GM18873 (cell line): Measurements from ENCODE around the gene TMEM181.
"Not testable (repeated sequence)": the region's sequence is repeated elsewhere in the genome, so short reads cannot be mapped to it uniquely, and the experiment has no call there.

Experiments
- ATAC-seq: cut with Tn5 transposase; IDR thresholded peaks from one replicate; pipeline ENCODE4 v1.9.1; 2021; ENCODE audit warnings: mild to moderate bottlenecking, moderate library complexity, moderate number of reproducible peaks; ENCODE audit not compliant: unreplicated experiment, low FRiP score

Gene TMEM181

DNA sequence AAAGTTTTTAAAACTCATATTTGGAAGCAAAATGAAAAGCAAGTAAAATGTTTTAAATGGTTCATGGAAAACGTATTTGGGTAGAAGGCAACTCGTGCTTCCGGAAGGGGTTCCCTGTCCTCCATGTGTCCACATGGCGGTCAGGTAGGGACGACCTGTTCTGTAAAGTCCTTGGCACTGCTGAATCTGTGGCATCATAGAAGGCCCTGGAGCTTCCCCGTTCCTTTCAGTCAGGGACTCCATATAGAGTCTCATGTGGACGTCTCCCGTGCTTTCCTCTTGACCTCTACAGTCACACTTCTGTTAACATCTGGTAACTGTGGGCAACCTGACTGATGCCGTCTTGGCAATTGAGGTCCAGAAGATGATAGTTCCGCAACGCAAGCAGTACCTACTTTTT lies 73.2 kb downstream of the TMEM181 start:
- ATAC-seq, result no peak

DNA sequence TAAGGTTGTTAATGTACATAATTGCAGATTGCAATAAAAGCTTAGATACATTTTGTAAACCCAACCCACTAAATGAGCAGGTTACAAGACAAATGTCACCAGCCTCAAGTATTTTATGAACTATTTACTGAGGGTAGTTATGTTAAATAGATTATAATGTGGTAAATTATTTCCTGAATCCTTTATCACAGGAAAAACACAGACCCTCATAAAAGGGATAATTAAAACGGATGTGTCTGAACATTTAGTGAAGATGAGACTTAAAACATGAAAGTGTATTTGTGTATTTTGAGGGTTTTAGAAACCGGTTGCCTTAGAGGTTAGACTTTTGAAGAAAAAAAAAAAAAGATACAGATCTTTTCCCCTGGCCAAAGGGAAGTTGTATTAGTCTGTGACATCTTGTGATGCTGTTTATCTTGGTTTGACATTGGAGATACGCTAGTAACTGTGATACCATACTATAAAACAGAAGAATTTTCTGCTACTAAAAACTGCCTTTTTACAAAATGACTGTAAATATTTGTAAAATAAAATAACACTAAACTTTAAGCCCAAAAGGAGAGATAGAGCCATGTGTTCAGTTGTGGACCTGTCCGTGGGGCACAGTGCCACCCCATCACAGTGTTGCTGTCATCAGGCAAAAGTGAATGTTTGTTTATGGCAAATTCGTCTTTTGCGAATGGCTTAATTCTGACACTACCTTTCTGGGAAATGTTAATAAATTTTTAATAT lies 75.0 kb downstream of the TMEM181 start:
- ATAC-seq, result no peak

DNA sequence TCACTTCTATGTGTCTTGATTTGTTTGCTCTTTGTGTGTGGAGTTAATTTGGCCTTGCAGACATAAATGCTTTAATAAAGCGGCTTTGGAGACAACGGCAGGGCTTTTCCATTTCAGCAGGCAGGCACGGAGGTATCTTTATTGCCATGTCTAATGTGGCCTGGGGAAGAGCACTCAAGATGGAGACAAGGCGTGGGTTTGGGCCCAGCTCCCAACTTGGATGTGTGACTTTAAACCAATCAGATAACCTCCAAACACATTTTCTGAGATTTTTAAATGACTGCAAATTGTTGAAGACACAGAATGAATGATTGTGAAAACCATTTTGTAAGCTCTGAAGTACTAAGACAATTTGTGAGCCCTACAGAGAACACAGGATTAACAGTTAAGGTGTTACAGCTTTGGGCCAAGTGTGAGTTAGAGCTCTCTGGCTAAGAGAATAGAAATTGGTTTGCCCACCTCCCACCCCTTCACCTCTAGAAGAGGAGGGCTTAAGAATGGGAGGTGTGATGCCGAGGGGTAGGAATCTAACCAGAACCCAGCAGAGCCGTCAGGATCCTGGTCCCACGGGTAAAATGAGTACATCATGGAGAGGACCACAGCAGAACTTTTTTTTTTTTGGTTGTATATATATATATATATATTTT lies 75.7 kb downstream of the TMEM181 start:
- ATAC-seq, result no peak

DNA sequence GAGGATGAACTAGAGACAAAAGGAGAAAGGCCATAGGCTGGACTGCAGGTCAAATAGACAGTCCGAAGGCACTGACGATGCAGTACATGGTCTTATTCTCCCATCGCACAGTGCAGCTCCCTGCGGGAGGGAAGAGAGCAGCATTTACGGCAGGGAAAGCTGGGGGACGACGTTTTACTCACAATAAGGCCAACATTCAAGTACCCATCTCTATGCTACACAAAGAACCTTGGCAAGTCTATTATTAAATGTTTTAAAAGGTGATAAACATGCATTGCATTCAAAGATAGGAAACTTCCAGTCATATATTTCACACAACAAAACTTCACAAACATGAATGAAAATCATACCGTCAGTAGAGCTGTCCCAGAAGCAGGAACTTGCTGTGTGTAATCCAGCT lies 76.9 kb downstream of the TMEM181 start:
- no peak for ATAC-seq

DNA sequence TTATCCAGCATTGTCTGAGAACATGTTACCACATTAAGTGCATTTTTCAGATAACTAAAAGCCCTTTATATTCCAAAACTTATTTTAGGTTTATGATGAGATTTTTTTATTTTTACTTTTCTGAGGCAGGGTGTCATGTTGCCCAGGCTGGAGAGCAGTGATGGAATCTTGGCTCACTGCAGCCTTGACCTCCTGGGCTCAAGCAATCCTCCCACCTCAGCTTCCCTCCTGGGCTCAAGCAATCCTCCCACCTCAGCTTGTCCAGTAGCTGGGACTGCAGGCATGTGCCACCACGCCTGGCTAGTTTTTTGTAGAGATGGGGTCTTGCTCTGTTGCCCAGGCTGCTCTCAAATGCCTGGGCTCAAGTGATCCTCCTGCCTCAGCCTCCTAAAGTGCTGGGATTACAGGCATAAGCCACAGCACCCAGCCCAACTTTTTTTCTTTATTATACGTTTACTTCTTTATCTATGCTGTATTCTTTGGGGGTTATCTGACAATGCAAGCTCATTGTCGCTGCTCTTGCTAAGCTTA lies 78.5 kb downstream of the TMEM181 start:
- no peak for ATAC-seq

DNA sequence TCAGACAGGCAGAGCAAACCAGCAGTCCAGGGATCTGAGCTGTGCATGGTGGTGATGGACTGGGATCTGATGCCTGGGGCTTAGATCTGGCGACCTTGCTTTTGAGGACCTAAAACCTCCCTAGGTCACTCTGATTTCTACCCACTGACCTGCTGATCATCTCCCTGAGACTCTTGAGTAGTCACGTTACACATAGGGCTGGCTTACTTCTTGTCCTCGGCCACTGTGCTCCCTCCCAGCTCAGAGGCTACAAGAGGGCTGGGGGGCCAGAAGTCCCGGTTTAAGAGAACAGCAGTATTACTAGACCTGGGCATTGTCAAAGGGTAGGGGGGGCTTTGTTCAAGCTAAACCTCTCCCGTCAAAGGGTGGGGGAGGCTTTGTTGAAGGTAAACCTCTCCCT lies 79.2 kb downstream of the TMEM181 start:
- ATAC-seq, result no peak

DNA sequence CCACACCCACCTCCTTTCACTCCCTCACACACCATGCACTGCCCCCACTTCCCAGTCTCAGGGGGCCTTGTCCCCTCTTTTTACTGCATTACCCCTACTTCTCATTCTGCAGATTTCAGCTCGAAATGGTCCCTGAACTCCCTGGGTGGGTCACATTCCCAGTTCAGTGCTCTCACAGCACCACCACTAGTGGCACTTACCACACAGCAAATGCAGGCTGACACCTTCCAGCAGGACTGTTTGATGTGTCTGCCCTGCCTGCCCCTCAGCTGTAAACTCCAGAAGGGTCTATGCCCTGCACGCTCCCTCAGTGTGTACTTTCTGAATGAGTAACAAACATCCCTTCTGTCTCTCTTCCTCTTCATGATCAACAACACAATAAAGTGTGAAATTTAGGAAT lies 80.6 kb downstream of the TMEM181 start:
- ATAC-seq, result no peak

DNA sequence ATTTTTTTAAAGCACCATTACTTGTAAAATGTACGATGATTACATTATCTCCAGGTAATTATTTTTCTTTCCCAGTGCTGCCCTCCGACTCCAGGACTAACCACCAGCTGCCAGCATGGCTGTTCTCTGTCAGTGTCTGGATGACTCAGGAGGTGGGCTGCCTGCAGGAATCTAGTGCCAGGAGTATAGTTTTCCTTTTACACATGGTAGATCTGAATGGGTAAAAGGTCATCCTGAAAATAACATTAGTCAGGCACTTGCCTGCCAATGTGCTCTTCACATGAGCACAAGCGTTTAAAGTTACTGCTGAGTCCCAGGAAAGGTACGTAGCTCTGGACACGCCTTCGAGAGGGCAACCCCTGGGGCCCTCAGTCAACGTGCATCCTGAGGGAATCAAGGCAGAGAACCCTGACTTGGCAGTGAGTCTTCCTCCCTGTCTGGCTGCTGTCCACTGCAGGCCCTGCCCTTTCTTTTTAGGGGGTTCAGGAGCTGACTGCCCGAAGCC lies 82.3 kb downstream of the TMEM181 start:
- ATAC-seq, result no peak

DNA sequence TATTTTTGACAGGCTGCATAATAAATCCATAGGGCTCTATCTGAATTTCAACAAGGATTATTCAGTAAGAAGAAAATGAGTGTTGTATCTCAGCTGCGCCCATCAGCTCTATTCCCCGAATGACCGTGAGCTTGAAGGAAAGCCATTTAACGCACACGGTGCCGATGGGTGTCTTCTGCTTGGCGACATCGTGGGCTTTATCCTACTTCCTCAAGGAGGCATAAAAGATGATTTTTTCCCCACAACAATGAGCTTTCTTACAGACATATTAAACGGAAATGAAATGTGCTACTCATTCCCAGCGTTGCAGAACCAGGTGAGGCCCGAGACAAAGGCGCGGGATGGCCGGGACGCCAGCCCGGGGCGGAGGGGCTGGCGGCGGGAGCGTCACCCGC lies 83.9 kb downstream of the TMEM181 start:
- ATAC-seq, result no peak

DNA sequence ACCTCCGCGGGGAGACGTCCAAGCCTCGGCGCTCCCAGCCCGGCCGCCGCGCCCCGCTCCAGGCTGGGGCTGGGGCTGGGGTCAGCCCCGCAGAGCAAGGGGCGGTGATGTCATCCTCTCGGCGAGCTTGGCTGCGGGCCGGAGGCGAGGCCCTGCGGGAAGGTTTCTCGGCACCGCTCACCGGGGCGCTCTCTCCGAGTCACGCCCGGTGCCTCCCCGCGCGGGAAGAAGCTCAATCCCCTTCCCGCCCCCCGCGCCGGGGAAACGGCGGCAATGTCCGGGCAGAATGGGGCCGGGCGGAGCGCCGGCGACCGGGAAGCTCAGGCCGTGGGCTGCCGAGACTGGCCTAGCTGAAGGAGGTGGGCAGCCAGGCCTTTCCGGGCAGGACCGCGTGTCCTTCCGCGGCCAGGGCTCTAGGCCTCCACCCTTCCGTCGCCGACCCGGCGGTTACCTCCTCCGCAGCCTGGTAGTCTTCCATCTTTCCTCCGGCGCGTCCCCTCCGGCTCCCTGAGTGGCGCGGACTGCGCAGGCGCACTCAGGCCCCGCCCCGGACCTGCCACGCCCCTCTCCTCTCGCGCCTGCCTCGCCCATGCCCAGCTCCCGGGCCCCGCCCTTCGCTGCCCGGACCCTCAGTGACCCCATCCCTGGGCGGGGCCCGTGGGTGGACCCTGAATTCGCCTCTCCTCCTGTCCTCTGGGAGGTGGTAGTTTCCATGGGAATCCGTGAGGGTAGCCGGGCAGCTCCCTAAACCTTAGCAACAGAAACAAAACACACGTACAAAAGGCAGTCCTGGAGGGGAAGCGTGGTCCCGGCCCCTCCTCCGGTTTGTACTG lies 84.6 kb downstream of the TMEM181 start, which contains the start of gene DYNLT1:
DYNLT1 (minus strand) TSS at position 513 of the 833 bp plus-strand sequence; CDS start at position 478, 35 bp downstream.
- ATAC-seq, result peak; percentile 39

DNA sequence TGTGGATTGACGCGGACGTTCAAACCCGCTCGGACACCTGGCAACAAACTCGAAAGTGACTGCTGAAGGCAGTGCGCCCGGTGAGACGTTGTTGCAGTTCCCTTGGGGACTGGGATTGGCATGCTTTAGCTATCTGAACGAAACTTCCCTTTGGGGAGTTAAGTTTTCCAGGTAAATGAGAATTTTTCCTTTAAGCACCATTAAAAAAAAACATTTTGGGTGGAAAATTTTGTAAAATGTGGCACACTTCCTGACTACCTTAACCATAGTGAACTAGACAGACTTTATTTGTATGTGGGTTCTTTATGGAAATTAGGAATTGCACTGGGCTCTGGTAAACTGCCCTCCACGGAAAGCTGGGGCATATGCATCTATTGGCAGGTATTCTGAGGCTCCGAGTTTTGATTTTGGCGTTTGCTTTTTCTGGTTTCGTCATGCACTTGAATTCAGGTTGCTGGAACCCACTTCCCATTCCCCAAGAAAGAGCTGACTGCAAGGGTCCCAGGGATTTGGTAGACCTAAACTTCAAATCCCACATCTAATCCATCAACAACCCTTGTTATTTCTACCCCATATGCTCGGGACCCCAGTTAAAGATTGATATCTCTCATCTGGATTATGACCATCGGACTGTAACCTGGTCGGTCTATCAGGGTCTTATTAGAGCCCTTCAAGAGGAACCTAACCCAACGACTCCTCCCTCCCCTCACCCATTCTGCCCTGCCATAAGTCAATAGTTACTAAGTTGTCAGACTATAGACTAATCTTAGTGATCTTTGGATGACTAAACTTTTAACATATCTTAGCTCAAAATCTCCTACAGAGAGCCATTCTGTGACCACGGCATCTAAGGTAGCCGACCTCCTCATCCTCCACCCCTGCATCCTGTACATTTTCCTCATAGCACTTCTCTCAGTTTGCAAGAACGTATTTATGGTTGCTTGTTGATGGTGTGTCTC lies 85.5 kb downstream of the TMEM181 start:
- no peak for ATAC-seq

DNA sequence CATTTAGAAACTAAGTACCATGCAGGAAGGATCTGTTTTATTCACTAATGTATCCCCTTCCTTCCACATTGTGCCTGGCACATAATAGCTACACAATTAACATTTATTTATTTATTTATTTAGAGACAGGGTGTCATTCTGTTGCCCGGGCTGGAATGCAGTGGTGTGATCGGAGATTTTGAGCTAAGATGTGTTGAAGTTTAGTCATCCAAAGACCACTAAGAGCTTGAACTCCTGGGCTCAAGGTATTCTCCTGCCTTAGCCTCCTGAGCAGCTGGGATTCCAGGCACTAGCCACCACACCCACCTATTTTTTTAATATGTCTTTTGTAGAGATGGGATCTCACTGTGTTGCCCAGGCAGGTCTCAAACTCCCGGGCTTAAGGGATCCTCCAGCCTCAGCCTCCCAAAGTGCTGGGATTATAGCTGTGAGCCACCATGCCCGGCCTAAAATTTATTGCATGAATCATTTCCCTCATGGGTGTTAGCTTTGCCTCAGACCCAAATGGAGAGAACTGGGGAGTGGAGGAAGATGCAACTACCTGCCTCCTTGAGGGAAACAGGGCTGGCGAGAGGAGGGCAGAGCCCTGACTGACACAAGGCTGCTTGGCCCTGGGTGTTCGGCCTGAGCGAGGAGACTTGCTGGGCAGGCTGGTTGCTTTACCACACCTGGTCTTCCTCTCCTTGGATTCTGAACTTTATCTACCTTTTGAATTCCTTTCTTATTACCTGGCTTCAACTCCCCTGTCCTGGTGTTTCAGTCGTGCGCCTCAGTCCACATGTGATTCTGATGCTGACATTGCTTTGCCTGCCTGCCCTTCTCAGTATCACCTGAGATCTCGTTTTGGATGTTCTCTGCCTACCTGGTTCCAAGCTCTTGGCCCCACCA lies 86.4 kb downstream of the TMEM181 start:
- no peak for ATAC-seq

DNA sequence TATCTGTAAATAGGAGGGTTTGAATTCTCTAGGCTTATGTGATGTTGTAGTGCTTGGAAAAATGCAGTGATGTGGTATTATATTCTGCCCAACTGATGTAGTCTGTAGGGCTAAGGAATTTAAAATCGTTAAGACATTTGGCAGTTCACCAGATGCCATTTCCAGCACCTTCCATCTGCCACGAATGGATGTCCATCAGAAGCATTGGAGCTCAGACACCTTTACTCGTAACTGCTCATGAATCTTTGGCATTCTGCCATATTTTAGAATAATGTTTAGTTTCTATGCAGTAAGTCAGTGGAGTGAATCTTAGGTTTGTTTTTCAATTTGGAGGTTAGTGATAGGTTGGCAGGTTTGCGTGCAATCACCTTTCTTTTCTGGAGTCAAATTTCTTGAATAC lies 87.6 kb downstream of the TMEM181 start:
- ATAC-seq, result no peak

DNA sequence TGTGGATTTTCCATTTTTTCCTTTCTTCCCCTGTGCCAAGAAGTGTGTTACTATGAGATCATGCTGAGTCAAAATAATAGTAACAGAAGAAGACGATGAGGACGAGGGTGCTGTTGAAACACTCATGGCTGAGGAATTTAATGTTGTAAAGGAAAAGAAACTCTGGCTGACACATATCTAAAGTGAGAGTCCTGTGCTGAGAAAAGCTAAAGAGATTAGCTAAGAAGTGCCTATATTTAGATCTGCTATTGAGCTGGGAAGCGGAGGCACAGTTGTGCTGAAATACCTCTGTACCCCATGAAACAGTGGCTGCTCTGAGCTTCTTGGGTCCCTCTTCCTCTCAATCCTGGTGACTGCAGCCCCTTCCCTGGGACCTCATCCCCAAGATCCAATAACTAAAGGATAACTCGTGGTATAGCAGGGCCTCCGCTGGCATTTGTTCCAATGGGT lies 88.8 kb downstream of the TMEM181 start:
- ATAC-seq, result peak; percentile 31

DNA sequence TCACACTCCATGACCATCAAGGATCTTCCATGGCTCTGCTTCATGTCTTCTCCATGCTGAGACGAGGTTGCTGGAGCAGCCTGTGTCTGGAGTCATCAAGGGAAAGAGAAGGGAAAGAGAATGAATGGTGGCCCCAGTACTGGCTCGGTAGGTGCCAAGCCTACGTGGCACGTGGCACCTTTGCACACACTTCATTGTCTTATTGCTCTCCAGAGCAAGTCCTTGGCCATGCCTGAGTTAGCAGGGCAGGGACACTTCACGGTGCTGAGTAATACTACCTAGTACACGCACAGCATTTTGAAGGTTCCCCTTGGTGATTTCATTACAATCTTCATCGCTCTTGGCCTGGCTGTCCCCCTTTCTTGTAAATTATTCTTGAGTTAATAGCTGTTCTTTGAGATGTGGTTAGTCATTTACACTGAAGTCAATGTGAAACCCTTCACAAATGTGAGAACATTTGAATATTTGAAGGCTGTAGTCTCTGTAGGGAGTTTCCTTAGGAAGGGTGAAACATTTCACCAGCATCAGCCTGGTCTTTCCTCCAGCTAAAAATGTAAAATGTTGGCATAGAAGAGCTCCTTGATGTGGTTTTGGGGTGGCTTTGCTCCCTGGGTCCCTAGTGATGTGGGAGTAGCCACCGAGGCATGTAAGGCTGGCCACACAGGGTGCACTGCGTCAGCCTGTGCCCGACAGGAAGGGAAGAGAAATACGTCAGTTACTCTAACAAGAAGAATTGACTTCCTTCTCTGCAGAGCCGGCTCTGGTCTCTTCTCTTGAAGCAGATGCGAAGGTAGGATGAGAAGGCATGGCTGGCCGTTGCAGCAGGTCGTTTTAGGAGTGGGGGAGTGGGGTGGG lies 89.6 kb downstream of the TMEM181 start, which contains the start of gene SYTL3:
SYTL3 (plus strand) TSS at position 766 of the 855 bp plus-strand sequence. CDS start 13,215 bp downstream, outside the sequence.
- ATAC-seq, result peak; percentile 51

DNA sequence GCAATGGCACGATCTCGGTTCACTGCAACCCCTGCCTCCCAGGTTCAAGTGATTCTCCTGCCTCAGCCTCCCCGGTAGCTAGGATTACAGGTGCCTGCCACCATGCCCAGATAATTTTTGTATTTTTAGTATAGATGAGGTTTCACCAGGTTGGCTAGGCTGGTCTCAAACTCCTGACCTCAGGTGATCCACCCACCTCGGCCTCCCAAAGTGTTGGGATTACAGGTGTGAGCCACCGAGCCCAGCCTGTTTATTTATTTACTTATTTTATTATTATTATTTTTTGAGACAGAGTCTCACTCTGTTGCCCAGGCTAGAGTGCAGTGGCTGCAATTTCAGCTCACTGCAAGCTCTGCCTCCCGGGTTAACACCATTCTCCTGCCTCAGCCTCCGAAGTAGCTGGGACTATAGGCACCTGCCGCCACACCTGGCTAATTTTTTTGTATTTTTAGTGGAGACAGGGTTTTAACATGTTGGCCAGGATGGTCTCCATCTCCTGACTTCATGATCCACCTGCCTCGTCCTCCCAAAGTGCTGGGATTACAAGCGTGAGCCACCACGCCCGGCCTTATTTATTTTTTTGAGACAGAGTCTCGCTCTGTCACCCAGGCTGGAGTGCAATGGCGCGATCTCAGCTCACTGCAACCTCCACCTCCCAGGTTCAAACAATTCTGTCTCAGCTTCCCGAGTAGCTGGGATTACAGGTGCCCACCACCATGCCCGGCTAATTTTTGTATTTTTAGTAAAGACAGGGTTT lies 92.3 kb downstream of the TMEM181 start:
- ATAC-seq, result not testable (repeated sequence)
